Activated CD8-positive, alpha-beta memory T cell treated with anti-CD3 and anti-CD28 coated beads for 36 hours (primary cell): Measurements from ENCODE around the gene KREMEN1. TPM values are rescaled to one million over a fixed set of nuclear protein-coding genes. Genes with fewer than 3 reads are reported as not detected.

Experiments used
- CTCF ChIA-PET: fragments of 350-600 bp; sonication (Branson Sonifier 250); formaldehyde crosslinking; loops from one replicate; lab custom pipeline; 2021; ENCODE audit warnings: antibody characterized with exemption; lab: Charles Lee
- POLR2A ChIA-PET: fragments of 350-600 bp; sonication (Branson Sonifier 250); formaldehyde crosslinking; loops from one replicate; lab custom pipeline; 2021; ENCODE audit warnings: antibody characterized with exemption; lab: Charles Lee
- total RNA-seq, 2 experiments: library from RNA; stranded (reverse); gene quantifications; one replicate each; pipeline ENCODE4 v1.2.3, GENCODE V29; 2021

Gene KREMEN1
- total RNA-seq, 2 experiments from 2014 or later = 0.13 to 0.15 TPM

DNA sequence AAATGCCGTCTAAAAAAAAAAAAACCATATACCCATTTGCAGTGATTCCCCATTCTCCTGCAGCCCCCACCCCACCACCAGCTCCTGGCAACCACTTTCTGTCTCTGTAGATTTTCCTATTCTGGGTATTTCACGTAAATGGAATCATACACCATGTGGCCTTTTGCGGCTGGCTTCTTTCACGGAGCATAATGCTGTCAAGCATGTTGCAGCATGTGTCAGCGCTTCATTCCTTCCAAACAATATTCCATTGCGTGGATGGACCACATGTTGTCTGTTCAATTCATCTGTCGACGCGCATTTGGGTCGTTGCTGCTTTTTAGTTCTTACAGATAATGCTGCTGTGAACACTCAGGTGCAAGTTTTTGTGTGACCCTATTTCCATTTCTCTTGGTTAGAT, 118.1 kb downstream of the KREMEN1 start:
- CTCF ChIA-PET = no interaction called here
- POLR2A ChIA-PET = no interaction called here

DNA sequence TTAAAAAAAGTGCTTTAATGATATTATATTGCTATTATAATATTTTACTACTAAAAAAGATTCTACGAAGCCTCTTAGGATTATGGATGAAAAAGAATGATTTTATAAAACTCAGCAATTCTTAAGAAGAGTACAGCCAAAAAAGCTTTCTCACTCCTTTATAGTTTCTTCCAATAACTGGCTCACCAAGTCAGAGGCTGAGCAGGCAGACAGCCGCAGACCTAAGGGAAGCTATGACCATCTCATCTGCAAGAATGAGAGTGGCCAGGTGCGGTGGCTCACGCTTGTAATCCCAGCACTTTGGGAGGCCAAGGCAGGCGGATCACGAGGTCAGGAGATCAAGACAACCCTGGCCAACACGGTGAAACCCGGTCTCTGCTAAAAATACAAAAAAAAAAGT, 120.2 kb downstream of the KREMEN1 start:
- POLR2A ChIA-PET = no interaction called here
- CTCF ChIA-PET = interaction anchor here (0.7 kb wide), 1 partner anchor 683 kb away, joined by 3 read pairs; no protein-coding TSS in a partner anchor

DNA sequence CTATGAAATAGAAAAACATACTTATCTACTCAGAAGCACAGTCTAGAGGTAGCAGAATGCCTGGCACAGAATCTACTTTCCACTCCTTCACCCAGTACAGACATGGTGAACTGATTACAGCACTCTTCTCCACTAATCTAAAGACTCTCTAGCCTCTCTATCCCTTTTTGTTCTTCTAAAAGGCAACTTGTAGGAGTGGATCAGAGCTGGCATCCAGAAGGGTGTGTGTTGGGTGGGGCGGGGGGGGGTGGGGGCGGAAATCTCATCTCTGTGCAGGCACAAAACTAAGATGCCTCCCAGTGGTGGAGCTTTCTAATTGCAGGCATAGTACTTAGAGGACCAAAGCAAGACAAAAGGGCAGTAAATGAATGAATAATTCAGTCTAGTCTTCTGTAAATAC, 121.3 kb downstream of the KREMEN1 start:
- CTCF ChIA-PET = no interaction called here
- POLR2A ChIA-PET = no interaction called here

DNA sequence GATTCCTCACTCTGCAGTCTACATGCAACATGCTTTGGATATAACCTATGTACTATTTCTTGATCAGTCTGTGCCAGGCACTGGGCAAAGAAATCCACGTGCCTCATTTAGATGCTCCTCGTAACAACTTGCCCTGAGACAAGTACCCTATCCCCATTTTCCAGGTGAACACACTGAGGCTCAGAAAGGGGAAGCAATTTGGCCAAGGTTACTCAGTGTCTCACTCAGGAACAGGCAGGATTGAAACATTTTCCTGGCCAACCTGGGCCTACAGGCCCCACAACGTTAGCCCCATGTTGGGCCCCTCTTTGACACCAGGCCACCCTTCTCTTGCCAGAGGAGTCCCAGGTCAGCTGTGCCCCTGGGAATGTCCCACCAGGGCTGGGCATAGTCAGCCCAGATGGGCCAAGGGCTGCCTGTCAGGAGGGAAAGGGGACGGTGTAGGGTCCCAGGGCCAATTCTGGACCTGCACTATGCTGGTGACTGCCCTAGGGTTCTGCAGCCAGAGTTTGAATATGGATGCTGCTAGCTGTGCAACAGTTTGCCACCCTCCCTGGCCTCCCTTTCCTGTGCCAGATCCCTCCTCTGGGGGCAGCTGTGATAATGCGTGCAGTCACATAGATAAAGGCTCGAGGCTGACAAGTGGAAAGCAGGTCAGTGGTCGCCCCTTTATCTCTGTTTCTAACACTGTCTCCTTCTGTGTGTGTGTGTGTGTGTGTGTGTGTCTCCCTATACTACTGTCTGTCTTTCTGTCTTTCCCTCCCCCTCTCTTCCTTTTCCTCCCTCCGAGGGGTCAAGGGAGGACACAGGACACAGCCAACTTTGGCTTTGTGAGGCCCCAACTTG, 122.5 kb downstream of the KREMEN1 start:
- POLR2A ChIA-PET = no interaction called here

DNA sequence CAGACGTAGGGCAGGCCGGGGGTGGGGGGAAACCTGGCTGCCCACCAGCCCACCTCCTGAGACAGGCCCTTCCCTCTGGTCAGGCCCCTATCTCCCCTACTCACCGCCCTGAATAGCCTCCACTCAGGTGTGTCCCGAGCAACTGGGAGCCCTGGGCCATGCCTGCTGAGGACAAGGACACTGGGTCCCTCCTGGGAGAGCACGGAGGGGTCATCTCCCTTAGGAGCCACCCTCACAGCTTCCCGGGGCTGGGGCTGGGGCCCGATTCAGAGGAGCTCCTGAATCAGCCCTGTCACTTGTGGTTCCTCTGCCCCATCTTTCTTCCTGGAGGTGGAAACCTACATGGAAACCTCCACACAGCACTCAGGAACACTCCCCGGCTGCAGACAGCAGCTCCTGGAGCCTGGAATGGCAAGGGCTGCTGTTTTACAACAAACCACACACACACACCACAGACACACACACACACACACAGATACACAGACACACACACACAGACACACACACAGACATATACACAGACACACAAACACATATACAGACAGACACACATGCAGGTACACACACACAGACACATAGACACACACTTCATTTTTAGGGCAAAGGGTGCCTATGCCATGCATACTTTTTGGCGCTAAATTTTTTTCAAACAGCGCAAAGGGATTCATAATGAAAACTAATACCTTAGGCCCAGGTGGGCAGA, 123.3 kb downstream of the KREMEN1 start:
- CTCF ChIA-PET = interaction anchor here (0.7 kb wide), 1 partner anchor 54 kb away, joined by 3 read pairs; no protein-coding TSS in a partner anchor
- POLR2A ChIA-PET = no interaction called here

More for the DNA sequence above, 122.5 kb downstream of the KREMEN1 start:
- CTCF ChIA-PET = no interaction called here

DNA sequence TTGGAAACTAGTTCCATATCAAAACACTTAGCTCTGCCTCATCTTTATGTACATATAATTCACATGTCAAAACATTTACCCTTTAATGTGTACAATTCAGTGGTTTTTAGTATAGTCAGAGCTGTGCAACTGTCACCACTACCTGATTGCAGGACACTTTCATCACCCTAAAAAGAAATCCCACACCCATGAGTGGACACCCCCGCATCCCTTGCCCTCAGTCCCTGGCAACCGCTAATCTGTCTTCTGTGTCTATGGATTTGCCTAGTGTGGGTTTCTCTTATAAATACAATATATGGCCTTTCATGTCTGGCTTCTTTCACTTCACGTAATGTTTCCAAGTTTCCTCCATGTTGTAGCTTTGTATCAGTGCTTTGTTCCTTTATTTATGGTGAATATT, 124.3 kb downstream of the KREMEN1 start:
- POLR2A ChIA-PET = no interaction called here
- CTCF ChIA-PET = no interaction called here

DNA sequence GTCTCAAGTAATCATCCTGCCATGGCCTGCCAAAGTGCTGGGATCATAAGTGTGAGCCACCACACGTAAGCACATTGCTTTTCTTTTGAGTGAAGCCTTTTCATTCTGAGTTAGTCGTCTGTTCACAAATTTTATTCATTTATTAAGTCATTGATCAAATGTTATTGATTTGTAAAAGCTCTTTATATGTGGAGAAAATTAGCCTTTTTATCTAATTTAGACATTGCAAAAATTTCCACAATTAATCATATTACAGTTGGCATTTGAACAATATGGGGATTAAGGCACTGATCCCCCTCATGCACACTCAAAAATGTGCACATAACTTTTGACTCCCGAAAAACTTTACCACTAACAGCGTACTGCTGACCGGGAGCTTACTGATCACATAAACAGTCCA, 125.4 kb downstream of the KREMEN1 start:
- ChIA-PET POLR2A (no interaction called here), CTCF (no interaction called here)

DNA sequence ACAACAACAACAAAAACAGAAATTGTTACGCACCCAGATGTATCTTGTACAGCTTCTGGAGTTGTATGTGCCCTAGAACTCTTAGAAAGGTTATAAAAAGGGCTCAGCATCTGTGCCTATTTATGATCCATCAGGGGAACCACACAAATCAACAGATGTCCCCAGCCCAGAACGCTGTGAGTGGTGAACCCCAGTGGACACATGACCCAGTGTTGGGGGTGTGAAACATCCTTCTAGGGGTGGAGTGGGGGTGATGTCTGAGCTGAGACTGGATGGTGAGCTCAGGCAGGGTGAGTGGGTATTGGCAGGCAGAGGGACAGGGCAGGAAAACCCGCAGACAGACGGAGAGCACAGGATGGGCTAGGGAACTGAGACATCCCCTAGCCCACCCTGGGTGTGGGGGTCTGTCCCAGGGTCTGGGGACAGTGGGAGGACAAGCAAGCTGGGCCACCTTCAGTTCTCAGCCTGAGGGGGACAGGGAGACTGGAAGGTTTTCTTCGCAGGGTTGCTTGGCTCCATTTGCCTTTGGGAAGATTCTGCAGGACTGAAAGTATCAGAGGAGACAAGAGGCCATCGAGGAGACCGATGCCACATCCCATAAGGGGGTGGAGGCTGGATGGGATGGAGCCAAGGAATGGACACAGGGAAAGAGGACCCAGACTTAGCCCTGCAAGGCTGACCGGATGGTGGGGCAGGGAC, 127.0 kb downstream of the KREMEN1 start:
- CTCF ChIA-PET = no interaction called here
- POLR2A ChIA-PET = no interaction called here

DNA sequence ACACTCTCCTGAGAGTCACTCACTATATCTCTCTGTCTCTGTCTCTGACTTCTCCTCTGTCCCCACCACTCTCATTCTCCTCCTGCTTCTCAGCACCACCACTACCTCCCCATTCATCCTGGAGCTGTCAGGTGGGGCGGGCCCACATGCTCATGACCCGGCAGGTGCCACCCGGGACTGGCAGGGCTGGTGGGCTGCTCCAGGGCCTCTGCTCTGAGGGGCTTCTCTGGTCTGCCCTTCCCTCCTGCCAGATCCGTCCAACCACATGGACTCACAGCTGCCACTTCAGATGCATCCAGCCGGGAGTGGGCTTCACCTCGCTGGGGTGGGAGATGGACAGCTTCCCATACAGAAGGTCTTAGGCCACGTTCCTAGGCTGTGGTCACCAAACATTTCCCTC, 128.1 kb downstream of the KREMEN1 start:
- ChIA-PET POLR2A (no interaction called here), CTCF (no interaction called here)

DNA sequence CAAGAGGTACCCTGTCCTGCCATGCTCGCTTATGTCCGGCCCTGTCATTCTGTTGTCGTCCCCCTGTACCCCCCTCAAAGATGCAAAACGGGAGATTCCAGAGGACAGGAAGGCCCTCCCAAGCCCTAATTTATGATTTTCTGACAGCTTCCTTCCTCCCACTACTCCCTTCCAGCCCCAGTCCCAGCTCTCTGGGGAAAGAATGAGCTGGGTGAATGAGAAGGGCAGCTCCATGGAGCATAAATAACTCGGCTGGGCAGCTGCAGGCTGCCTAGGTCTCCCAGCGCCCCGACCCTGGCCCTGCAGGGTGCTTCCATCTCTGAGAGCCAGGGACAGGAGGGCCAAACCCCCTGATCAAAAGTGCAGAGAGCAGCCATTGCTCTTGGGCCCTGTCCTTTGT, 128.9 kb downstream of the KREMEN1 start:
- ChIA-PET POLR2A (no interaction called here), CTCF (interaction anchor here (0.7 to 2.1 kb wide), 2 partner anchors 44 to 49 kb away, joined by 3 to 11 read pairs; no protein-coding TSS in a partner anchor)

DNA sequence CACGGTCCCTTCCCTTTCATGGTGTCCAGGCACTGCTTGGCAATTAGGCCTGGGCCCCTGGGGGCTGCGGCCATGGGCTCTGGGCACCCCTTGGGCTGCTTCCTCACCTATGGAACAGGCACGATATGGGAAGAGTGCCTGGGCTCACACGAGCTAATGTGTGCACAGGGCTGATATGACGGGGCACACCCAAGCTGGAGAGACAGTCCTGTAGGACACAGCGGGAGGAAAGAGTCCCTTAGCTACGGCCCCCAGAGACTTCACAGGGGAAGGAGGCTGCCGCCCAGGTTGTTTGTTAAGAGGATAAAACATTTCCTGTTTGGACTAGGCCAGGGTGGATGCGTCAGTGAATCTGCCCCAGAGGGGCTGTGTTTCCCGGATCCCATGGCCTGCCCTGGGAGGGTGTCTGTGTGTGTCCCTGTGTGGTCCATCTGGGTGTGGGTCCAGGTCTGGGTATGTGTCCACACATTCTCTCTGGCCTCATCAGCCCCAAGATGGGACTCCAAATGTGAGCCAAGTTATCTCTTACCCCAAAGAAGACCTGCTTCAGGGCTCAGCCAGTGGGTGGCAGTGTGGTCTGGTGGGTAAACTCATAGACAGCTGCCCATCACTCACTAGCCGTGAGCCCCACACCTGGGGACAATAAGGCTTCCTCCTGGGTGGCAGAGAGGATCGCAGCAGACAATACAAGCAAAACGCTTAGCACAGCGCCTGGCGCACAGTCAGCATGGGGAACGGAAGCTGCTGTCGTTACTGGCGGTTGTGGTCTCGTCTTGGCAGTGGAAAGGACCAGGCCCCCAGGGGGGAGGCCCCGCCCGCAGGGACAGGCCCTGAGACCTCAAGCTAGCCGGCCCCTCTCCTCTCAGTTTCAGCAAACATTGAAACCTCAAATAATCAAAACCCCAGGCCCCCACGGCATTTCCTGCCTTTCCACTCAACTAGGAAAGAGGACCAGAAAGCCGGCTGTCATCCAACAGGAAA, 129.7 kb downstream of the KREMEN1 start:
- POLR2A ChIA-PET = no interaction called here
- CTCF ChIA-PET = interaction anchor here (0.7 to 2.1 kb wide), 2 partner anchors 43 to 49 kb away, joined by 3 to 11 read pairs; no protein-coding TSS in a partner anchor

DNA sequence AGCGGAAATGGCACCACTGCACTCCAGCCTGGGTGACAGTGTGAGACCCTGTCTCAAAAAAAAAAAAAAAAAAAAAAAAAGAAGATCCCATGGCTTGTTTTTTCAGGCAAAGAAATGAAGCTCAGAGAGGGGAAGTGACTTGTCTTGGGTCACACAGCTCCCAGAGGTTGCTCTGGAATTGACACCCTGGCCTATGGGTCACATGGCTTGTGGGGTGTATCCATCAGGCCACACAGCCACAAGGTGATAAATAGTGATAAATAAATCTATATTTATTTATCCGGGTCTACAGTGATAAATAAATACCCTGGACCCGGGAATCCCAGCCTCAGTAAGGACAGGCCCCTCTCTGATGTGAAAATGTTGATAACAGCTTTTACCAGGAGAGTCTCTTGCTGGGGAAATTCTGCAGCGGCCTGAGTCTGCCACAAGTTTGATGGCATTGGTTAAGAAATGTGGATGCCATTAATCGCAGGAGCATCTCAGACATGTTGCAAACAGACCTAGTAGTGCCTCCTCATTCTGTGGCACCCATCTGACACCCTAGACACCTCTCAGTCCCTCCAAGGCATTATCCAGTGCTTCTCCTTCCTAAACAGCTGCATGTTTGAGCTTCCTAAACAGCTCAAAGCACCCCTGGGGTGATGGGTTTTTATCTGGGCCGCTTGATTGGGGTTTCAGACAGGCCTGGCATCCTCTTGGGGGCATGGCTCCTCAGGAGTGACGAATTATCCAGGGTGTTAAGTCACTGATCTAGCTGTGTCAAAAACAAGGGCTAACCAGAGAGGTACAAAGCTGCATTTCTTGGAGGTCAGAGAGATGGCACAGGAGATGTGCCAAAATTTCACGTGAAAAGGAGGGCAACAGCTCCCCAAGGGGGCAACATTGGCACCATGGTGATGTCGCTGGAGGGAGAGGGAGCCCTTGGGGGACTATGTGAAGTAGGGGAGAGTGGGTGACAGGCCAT, 130.9 kb downstream of the KREMEN1 start:
- ChIA-PET CTCF (interaction anchor here (0.5 to 2.1 kb wide), 2 partner anchors 42 to 582 kb away, joined by 4 to 11 read pairs; no protein-coding TSS in a partner anchor), POLR2A (interaction anchor here (0.8 kb wide), 1 partner anchor 997 kb away, joined by 3 read pairs; no protein-coding TSS in a partner anchor)

DNA sequence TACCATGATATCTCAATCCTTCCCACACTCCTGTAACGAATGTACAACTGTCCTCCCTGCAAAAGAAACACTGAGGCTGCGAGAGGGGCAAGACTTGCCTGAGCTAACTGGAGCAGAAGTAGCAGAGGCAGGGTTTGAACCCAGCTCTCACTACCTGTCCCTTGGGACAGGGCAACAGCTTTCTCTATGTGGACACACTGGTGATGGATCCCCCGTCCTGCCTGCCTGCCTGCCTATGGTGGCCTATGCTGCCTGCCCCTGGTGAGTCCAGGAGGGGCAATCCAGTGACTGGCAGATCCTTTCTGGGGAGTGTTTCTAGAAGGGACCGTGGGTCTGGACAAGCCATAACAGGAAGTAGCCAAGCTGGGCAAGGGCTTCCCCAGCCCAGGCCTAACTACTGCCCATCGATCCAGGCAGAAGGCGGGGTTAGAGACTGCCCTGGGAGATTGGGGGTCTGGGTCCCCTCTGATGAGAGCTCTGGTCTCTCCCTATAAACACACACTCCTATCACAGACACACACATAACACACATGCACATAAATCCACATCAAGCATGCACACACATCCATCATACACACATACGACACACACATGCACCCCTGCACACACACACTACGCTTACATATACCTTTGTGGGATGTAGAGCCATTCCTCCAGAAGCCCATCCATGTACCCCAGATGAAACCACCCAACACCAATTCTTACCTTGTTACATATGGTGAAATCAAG, 131.8 kb downstream of the KREMEN1 start:
- ChIA-PET POLR2A (interaction anchor here (0.8 kb wide), 1 partner anchor 996 kb away, joined by 3 read pairs; no protein-coding TSS in a partner anchor), CTCF (interaction anchor here (0.5 to 2.0 kb wide), 2 partner anchors 41 to 364 kb away, joined by 3 to 8 read pairs; no protein-coding TSS in a partner anchor)

DNA sequence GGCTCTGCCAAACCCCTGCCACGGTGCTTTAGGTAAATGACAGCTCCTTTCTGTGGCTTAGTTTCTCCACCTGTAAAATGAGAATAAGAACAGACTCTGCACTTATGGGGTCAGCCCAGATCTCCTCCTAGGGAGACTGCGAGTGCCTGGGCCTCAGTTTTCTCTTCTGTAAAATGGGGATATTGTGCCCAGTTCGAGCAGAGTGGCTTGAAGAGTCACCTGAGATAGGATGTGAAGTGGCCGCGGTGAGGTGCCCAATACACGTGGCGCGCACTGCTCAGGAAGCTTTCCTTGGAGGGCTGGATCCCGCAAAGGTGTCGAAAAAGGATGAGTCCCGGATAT, 132.4 kb downstream of the KREMEN1 start:
- CTCF ChIA-PET = interaction anchor here (0.5 to 2.0 kb wide), 3 partner anchors 11 to 364 kb away, joined by 3 to 8 read pairs (median 3); no protein-coding TSS in a partner anchor
- POLR2A ChIA-PET = no interaction called here

DNA sequence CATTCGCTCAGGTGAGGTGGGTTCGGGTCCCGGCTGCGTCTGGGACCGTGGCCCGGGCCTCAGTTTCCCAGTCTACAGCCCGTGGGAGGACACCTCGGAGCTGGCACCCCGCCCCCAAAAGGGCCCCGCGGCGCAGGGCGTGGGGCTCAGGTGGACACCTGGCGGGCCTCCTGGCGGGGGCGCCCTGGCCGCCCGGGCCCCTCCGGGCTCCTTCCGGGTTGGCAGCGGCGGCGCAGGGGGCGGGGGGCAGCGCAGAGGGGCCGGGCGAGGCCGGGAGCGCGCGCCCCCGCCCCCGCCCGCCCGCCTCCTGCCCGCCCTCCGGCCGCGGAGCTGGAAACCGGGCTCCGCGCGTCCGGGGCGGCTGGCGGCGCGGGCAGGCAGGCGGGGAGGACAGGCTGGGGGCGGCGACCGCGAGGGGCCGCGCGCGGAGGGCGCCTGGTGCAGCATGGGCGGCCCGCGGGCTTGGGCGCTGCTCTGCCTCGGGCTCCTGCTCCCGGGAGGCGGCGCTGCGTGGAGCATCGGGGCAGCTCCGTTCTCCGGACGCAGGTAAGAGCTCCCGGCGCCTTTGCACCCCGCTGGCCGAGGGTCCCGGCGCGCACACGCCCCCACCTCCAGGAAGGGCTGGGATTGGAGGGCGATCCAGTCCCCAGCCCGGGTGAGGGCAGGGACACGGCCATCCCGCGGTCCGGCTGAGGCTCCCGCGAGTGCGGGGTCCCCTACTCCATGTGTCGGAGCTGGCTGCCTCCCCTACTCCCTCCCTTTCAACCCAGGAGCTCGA, 132.9 kb downstream of the KREMEN1 start, which contains the start of gene EMID1:
TSS of gene EMID1 (plus strand) at position 303 of the 778 bp plus-strand sequence. CDS start at position 446, 143 bp downstream.
- ChIA-PET POLR2A (no interaction called here), CTCF (interaction anchor here (1.0 to 2.0 kb wide), 2 partner anchors 11 to 40 kb away, joined by 3 to 8 read pairs; no protein-coding TSS in a partner anchor)
